Neural cell (in vitro differentiated cells): ENCODE results near the gene FGD4. TPM values are rescaled to one million over a fixed set of nuclear protein-coding genes. Genes with fewer than 3 reads are reported as not detected.
A peak's percentile ranks its signal among the peaks of the same experiment; 100 is the strongest.

Experiments
- H2AFZ ChIP-seq: fragments of 200-600, 300-800 bp; sonication (generic), shearing (Covaris generic); 2 replicates; pipeline ENCODE4 v1.6.0; 2014; ENCODE audit warnings: low read depth, mild to moderate bottlenecking, antibody characterized with exemption, low read length, moderate library complexity
- H3F3A ChIP-seq: fragments of 200-600 bp; shearing (Covaris generic); 2 replicates; pipeline ENCODE4 v1.6.1; 2016; ENCODE audit warnings: mild to moderate bottlenecking, moderate library complexity, mixed read lengths, antibody characterized with exemption, low read length; ENCODE audit not compliant: insufficient read depth, poor library complexity, severe bottlenecking
- H3K27ac ChIP-seq: fragments of 200-600, 300-800 bp; sonication (generic), shearing (Covaris generic); 2 replicates; pipeline ENCODE4 v1.5.1; 2014; ENCODE audit warnings: mild to moderate bottlenecking, low read length, moderate library complexity
- H3K27me3 ChIP-seq: fragments of 300-800, 200-600 bp; sonication (generic), shearing (Covaris generic); 2 replicates; pipeline ENCODE4 v1.6.0; 2014; ENCODE audit warnings: mild to moderate bottlenecking, low read depth, low read length, moderate library complexity; ENCODE audit not compliant: insufficient read depth
- H3K36me3 ChIP-seq: fragments of 300-800, 200-600 bp; sonication (generic), shearing (Covaris generic); 2 replicates; pipeline ENCODE4 v1.5.1; 2014; ENCODE audit warnings: mild to moderate bottlenecking, antibody characterized with exemption, low read length, moderate library complexity; ENCODE audit not compliant: insufficient read depth
- H3K4me2 ChIP-seq: fragments of 300-800, 200-600 bp; sonication (generic), shearing (Covaris generic); 2 replicates; pipeline ENCODE4 v1.6.0; 2014; ENCODE audit warnings: mild to moderate bottlenecking, low read length
- H3K4me3 ChIP-seq: fragments of 300-800, 200-600 bp; sonication (generic), shearing (Covaris generic); 2 replicates; pipeline ENCODE4 v1.5.1; 2014; ENCODE audit warnings: mild to moderate bottlenecking, low read length, moderate library complexity
- H3K79me2 ChIP-seq: fragments of 200-600 bp; shearing (Covaris generic); replicated peaks from 2 replicates; pipeline ENCODE4 v1.6.0; 2014; ENCODE audit warnings: mild to moderate bottlenecking, low read length, moderate library complexity; ENCODE audit not compliant: insufficient read depth
- H3K9ac ChIP-seq: fragments of 300-800, 200-600 bp; sonication (generic), shearing (Covaris generic); 2 replicates; pipeline ENCODE4 v1.6.1; 2016; ENCODE audit warnings: mild to moderate bottlenecking, low read length, mixed read lengths
- H3K9me2 ChIP-seq: fragments of 200-600 bp; shearing (Covaris generic); 2 replicates; pipeline ENCODE4 v1.6.1; 2016; ENCODE audit warnings: mild to moderate bottlenecking, low read length, mixed read lengths; ENCODE audit not compliant: insufficient read depth
- H3K9me3 ChIP-seq: fragments of 200-600, 300-800 bp; sonication (generic), shearing (Covaris generic); 2 replicates; pipeline ENCODE4 v1.6.1; 2016; ENCODE audit warnings: mild to moderate bottlenecking, mixed run types, low read length, moderate library complexity, mixed read lengths
- H4K20me1 ChIP-seq: fragments of 200-600 bp; shearing (Covaris generic); 2 replicates; pipeline ENCODE4 v1.6.1; 2016; ENCODE audit warnings: mild to moderate bottlenecking, mixed run types; ENCODE audit not compliant: insufficient read depth
- CTCF ChIP-seq: fragments of 450-650 bp; IDR thresholded peaks from 2 replicates; pipeline ENCODE4 v1.5.1; 2014; ENCODE audit warnings: antibody characterized with exemption, mild to moderate bottlenecking, moderate library complexity; ENCODE audit not compliant: poor library complexity, severe bottlenecking
- EZH2 ChIP-seq: fragments of 200-600, 300-800 bp; shearing (Covaris generic), sonication (generic); IDR thresholded peaks from 2 replicates; pipeline ENCODE4 v1.6.1; 2014; ENCODE audit warnings: antibody characterized with exemption, low read length, borderline replicate concordance, mild to moderate bottlenecking; ENCODE audit not compliant: insufficient read depth, poor library complexity, severe bottlenecking
- MXI1 ChIP-seq: fragments of 450-650 bp; conservative IDR thresholded peaks from 2 replicates; pipeline ENCODE4 v1.6.1; 2014; ENCODE audit warnings: antibody characterized with exemption, mild to moderate bottlenecking; ENCODE audit not compliant: poor library complexity, severe bottlenecking
- POLR2AphosphoS5 ChIP-seq: IDR thresholded peaks from 2 replicates; pipeline ENCODE4 v1.6.1; 2012
- RAD21 ChIP-seq: fragments of 450-650 bp; conservative IDR thresholded peaks from 2 replicates; pipeline ENCODE4 v1.6.1; 2014; ENCODE audit warnings: antibody characterized with exemption, mild to moderate bottlenecking, moderate library complexity
- TAF1 ChIP-seq: IDR thresholded peaks from 2 replicates; pipeline ENCODE4 v1.6.1; 2012; ENCODE audit warnings: low read depth
- polyA plus RNA-seq: library from polyadenylated mRNA; depleted of rRNA; stranded (reverse); fragments of >200 nt; gene quantifications from 2 replicates; pipeline ENCODE4 v1.2.3, GENCODE V29; 2014
- TF ChIP-seq, protein P1 (sequence below): IDR thresholded peaks from 2 replicates; pipeline ENCODE4 v1.6.1; 2012; ENCODE audit warnings: borderline replicate concordance

FGD4 gene
- polyA plus RNA-seq, 1 donor from 2014 or later: 24.4 TPM

DNA sequence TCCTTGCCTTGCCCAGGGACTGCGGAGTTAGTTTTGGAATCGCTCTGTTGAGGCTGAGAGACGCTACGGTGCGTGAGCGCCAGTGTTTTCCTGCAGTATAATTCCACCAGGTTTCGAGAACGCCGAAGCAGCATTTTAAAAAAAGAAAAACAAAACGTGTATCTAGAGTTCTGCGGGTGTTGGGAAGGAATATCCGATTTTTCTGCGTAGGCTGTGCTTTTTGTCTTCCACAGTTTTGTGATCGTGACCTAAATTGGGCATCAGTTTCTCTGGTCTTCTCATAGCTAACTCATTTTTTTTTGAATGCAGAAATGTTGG is 280.5 kb downstream of the FGD4 start:
- H3K79me2 ChIP-seq: peaks cover 44% of the 10 kb centered on the region
- no peaks in the 10 kb centered on the region for H4K20me1 ChIP-seq

DNA sequence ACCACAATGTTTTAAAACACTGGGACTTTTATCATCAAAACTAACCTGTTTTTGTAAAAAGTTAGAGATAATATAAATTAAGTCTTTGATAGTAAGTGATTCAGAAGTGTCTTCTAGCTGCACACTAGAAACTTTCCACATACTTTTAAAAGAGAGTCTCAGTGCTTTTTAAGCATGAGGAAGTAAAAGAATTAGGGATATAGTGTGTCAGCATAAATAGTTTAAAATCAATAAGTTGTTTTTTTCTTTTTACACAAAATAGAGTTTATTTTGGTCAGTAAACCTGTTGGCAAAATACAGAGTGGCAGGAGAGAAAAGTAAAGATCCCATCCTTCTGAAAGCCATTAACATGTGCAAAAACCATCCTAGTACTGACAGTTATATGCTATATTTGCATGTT is 281.4 kb downstream of the FGD4 start:
- Histone ChIP-seq H3K9ac (no peak overlapping the region), H3K27me3 (no peaks in the 10 kb centered on the region), H2AFZ (no peak overlapping the region), H3K4me2 (peak overlapping the region; percentile 80), H3K4me3 (peak overlapping the region; percentile 95), H3K9me2 (no peaks in the 10 kb centered on the region), H3K36me3 (no peaks in the 10 kb centered on the region), H3K79me2 (peaks cover 48% of the 10 kb centered on the region), H3K27ac (no peak overlapping the region), H4K20me1 (no peaks in the 10 kb centered on the region), H3K9me3 (no peaks in the 10 kb centered on the region), H3F3A (peaks cover 6% of the 10 kb centered on the region)
- no peak for TF ChIP-seq EZH2
- no peak for TF ChIP-seq MXI1
- no peak for TF ChIP-seq CTCF
- TF ChIP-seq RAD21: no peak
- TF ChIP-seq, protein P1, sequence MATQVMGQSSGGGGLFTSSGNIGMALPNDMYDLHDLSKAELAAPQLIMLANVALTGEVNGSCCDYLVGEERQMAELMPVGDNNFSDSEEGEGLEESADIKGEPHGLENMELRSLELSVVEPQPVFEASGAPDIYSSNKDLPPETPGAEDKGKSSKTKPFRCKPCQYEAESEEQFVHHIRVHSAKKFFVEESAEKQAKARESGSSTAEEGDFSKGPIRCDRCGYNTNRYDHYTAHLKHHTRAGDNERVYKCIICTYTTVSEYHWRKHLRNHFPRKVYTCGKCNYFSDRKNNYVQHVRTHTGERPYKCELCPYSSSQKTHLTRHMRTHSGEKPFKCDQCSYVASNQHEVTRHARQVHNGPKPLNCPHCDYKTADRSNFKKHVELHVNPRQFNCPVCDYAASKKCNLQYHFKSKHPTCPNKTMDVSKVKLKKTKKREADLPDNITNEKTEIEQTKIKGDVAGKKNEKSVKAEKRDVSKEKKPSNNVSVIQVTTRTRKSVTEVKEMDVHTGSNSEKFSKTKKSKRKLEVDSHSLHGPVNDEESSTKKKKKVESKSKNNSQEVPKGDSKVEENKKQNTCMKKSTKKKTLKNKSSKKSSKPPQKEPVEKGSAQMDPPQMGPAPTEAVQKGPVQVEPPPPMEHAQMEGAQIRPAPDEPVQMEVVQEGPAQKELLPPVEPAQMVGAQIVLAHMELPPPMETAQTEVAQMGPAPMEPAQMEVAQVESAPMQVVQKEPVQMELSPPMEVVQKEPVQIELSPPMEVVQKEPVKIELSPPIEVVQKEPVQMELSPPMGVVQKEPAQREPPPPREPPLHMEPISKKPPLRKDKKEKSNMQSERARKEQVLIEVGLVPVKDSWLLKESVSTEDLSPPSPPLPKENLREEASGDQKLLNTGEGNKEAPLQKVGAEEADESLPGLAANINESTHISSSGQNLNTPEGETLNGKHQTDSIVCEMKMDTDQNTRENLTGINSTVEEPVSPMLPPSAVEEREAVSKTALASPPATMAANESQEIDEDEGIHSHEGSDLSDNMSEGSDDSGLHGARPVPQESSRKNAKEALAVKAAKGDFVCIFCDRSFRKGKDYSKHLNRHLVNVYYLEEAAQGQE: no peak
- TF ChIP-seq TAF1: no peak

More for the DNA sequence above, 280.5 kb downstream of the FGD4 start:
- H3K4me2 ChIP-seq: peak overlapping the region; percentile 80
- no peaks in the 10 kb centered on the region for H3K9me3 ChIP-seq
- H3K36me3 ChIP-seq: no peaks in the 10 kb centered on the region
- H3K9me2 ChIP-seq: no peaks in the 10 kb centered on the region
- H3K9ac ChIP-seq: peak overlapping the region; percentile 88
- peak overlapping the region; percentile 95 for H3K4me3 ChIP-seq
- H3F3A ChIP-seq: peaks cover 6% of the 10 kb centered on the region
- H3K27me3 ChIP-seq: no peaks in the 10 kb centered on the region
- H3K27ac ChIP-seq: peak overlapping the region; percentile 87
- no peak for TF ChIP-seq POLR2AphosphoS5
- no peak for TF ChIP-seq CTCF
- no peak for TF ChIP-seq MXI1
- no peak for TF ChIP-seq TAF1
- peak overlapping the region; percentile 90 for H2AFZ ChIP-seq
